Progenitor cell of endocrine pancreas (in vitro differentiated cells): ENCODE data around the gene RPSA. TPM values are rescaled to one million over a fixed set of nuclear protein-coding genes. Genes with fewer than 3 reads are reported as not detected.
"Not testable (repeated sequence)": the region's sequence is repeated elsewhere in the genome, so short reads cannot be mapped to it uniquely, and the experiment has no call there.

Experiments
- DNase-seq: peaks from one replicate; pipeline ENCODE4 v3.0.0; 2021; ENCODE audit warnings: low spot score; ENCODE audit not compliant: unreplicated experiment
- H3K27ac Mint-ChIP-seq: 2 replicates; pipeline ENCODE4 v1.8.0; 2021; ENCODE audit warnings: mild to moderate bottlenecking, moderate library complexity, mixed read lengths
- H3K27me3 Mint-ChIP-seq: 2 replicates; pipeline ENCODE4 v1.8.0; 2021; ENCODE audit warnings: mixed read lengths
- H3K36me3 Mint-ChIP-seq: 2 replicates; pipeline ENCODE4 v1.8.0; 2022; ENCODE audit warnings: mixed read lengths; ENCODE audit not compliant: insufficient read depth
- H3K4me1 Mint-ChIP-seq: 2 replicates; pipeline ENCODE4 v1.8.0; 2021; ENCODE audit warnings: low read depth, mixed read lengths
- H3K4me3 Mint-ChIP-seq: 2 replicates; pipeline ENCODE4 v1.8.0; 2021; ENCODE audit warnings: low read depth, mild to moderate bottlenecking, moderate library complexity, mixed read lengths
- H3K9me3 Mint-ChIP-seq: 2 replicates; pipeline ENCODE4 v1.8.0; 2021; ENCODE audit warnings: low read depth, mixed read lengths
- CTCF ChIP-seq: fragments of 200-600 bp; sonication (generic); IDR thresholded peaks from one replicate; pipeline ENCODE4 v1.5.0; 2021; ENCODE audit warnings: antibody characterized with exemption, mild to moderate bottlenecking; ENCODE audit not compliant: unreplicated experiment
- total RNA-seq: library from RNA; stranded (reverse); gene quantifications from 2 replicates; pipeline ENCODE4 v1.2.1, GENCODE V29; 2021

Gene RPSA
- total RNA-seq, 1 donor from 2014 or later, result 1,289 TPM

- DNase-seq, result no peak
- H3K4me3 Mint-ChIP-seq, result no peak overlapping the region
Measured at GRCh38 chr3:39448506-39449233, 42.1 kb downstream of the RPSA start.

GRCh38 chr3:39449796-39450195 lies 43.3 kb downstream of the RPSA start:
- Mint-ChIP-seq H3K36me3 (no peaks in the 10 kb centered on the region), H3K4me3 (no peak overlapping the region), H3K27ac (no peak overlapping the region), H3K4me1 (no peaks in the 10 kb centered on the region), H3K27me3 (peaks cover 7% of the 10 kb centered on the region), H3K9me3 (no peaks in the 10 kb centered on the region)
- DNase-seq, result no peak
- TF ChIP-seq CTCF, result no peak

More at GRCh38 chr3:39448506-39449233, 42.1 kb downstream of the RPSA start:
- Mint-ChIP-seq H3K4me1 (no peaks in the 10 kb centered on the region), H3K36me3 (no peaks in the 10 kb centered on the region), H3K27me3 (peaks cover 11% of the 10 kb centered on the region), H3K9me3 (no peaks in the 10 kb centered on the region), H3K27ac (no peak overlapping the region)
- TF ChIP-seq CTCF, result no peak

GRCh38 chr3:39453134-39453533 lies 46.6 kb downstream of the RPSA start:
- no peak overlapping the region for H3K4me3 Mint-ChIP-seq
- H3K4me1 Mint-ChIP-seq, result no peaks in the 10 kb centered on the region
- no peaks in the 10 kb centered on the region for H3K9me3 Mint-ChIP-seq
- no peak for DNase-seq
- H3K27ac Mint-ChIP-seq, result no peak overlapping the region
- H3K36me3 Mint-ChIP-seq, result no peaks in the 10 kb centered on the region
- no peak for TF ChIP-seq CTCF
- H3K27me3 Mint-ChIP-seq, result no peaks in the 10 kb centered on the region

GRCh38 chr3:39453872-39454271 lies 47.4 kb downstream of the RPSA start:
- H3K9me3 Mint-ChIP-seq, H3K27me3 Mint-ChIP-seq, H3K4me3 Mint-ChIP-seq, H3K4me1 Mint-ChIP-seq, H3K27ac Mint-ChIP-seq, DNase-seq, H3K36me3 Mint-ChIP-seq: not testable (repeated sequence)

- no peak for DNase-seq
Measured at GRCh38 chr3:39454591-39455217, 48.2 kb downstream of the RPSA start.

More at GRCh38 chr3:39454591-39455217, 48.2 kb downstream of the RPSA start:
- H3K9me3 Mint-ChIP-seq, result no peaks in the 10 kb centered on the region
- no peaks in the 10 kb centered on the region for H3K4me1 Mint-ChIP-seq
- H3K4me3 Mint-ChIP-seq, result no peak overlapping the region
- H3K36me3 Mint-ChIP-seq, result no peaks in the 10 kb centered on the region
- H3K27ac Mint-ChIP-seq, result no peak overlapping the region
- TF ChIP-seq CTCF, result no peak
- H3K27me3 Mint-ChIP-seq, result no peaks in the 10 kb centered on the region
